ENCODE results near the gene TSPAN18. TPM values are rescaled to one million over a fixed set of nuclear protein-coding genes. Genes with fewer than 3 reads are reported as not detected.

TSPAN18 gene
- total and polyA plus RNA-seq, 2 of the 8 experiments (the other 6 are each of a cell fraction or from before 2014, with no cell fraction given), result 5.2 to 10.2 TPM

- TF ChIP-seq CHD7 (IDR thresholded peaks at IDR 0.05; ENCODE audit: insufficient replicate concordance, low read length) (no peak), RNF2 (IDR thresholded peaks at IDR 0.05; ENCODE audit: borderline replicate concordance, low read depth, low read length, missing control alignments, poor library complexity, severe bottlenecking) (no peak), USF2 (IDR thresholded peaks at IDR 0.05; ENCODE audit: low read length) (no peak), HDAC2 (IDR thresholded peaks at IDR 0.05; ENCODE audit: borderline replicate concordance in 1 of 2, low read depth in 2 of 2, low read length in 2 of 2) (no peak), GABPA (IDR thresholded peaks at IDR 0.05; ENCODE audit: borderline replicate concordance, insufficient read depth, low read length) (no peak), TAF1 (IDR thresholded peaks at IDR 0.05; ENCODE audit: low read depth, low read length) (no peak), POLR2A (IDR thresholded peaks at IDR 0.05; ENCODE audit: control extremely low read depth in 1 of 2, low read depth in 2 of 2, low read length in 2 of 2) (no peak), POLR2AphosphoS5 (IDR thresholded peaks at IDR 0.05; ENCODE audit: low read depth, low read length) (no peak), NANOG (IDR thresholded peaks at IDR 0.05; ENCODE audit: insufficient read depth, low read depth, low read length, poor library complexity, severe bottlenecking) (no peak), BRCA1 (IDR thresholded peaks at IDR 0.05; ENCODE audit: low read depth, low read length) (no peak)
Observed at GRCh38 chr11:44767421-44767820, 40.7 kb downstream of the TSPAN18 start (continued).
